HG03439 (cell line): ENCODE results near the gene SEMA4C.

Source experiments
- ATAC-seq: cut with Tn5 transposase; IDR thresholded peaks from one replicate; pipeline ENCODE4 v1.9.1; 2021; ENCODE audit warnings: mild to moderate bottlenecking, moderate library complexity; ENCODE audit not compliant: unreplicated experiment

SEMA4C gene

GRCh38 chr2:96869822-96870625 lies at the start of gene SEMA4C:
Gene SEMA4C (minus strand): TSS chr2:96870080. CDS start chr2:96867886, 2,194 bp downstream.
- ATAC-seq = no peak

GRCh38 chr2:96918754-96919550 lies 49.1 kb upstream of the SEMA4C start:
- no peak for ATAC-seq

- ATAC-seq = no peak
Measured at GRCh38 chr2:96918092-96918753, 48.3 kb upstream of the SEMA4C start.

- no peak for ATAC-seq
Measured at GRCh38 chr2:96916646-96917543, 47.0 kb upstream of the SEMA4C start.

- no peak for ATAC-seq
Measured at GRCh38 chr2:96916156-96916630, 46.3 kb upstream of the SEMA4C start.

- ATAC-seq = no peak
Measured at GRCh38 chr2:96914332-96914731, 44.5 kb upstream of the SEMA4C start.

- no peak for ATAC-seq
Measured at GRCh38 chr2:96913398-96914202, 43.7 kb upstream of the SEMA4C start.

- ATAC-seq = no peak
Measured at GRCh38 chr2:96913117-96913397, 43.2 kb upstream of the SEMA4C start.

GRCh38 chr2:96912346-96913116 lies 42.7 kb upstream of the SEMA4C start:
- ATAC-seq = no peak

- ATAC-seq = no peak
Measured at GRCh38 chr2:96909611-96910021, 39.7 kb upstream of the SEMA4C start.

- ATAC-seq = no peak
Measured at GRCh38 chr2:96907115-96908041, 37.5 kb upstream of the SEMA4C start.

GRCh38 chr2:96906729-96907114 lies 36.8 kb upstream of the SEMA4C start:
- ATAC-seq = no peak

- ATAC-seq = no peak
Measured at GRCh38 chr2:96903815-96904214, 33.9 kb upstream of the SEMA4C start.

GRCh38 chr2:96903318-96903717 lies 33.4 kb upstream of the SEMA4C start:
- ATAC-seq = no peak

- ATAC-seq = no peak
Measured at GRCh38 chr2:96900237-96900636, 30.4 kb upstream of the SEMA4C start.

GRCh38 chr2:96899413-96899741 lies 29.5 kb upstream of the SEMA4C start:
- ATAC-seq = no peak

- no peak for ATAC-seq
Measured at GRCh38 chr2:96898641-96899412, 28.9 kb upstream of the SEMA4C start.
